Measurements from ENCODE around the gene COPS2. TPM values are rescaled to one million over a fixed set of nuclear protein-coding genes. Genes with fewer than 3 reads are reported as not detected.

The COPS2 gene
- total RNA-seq, 1 donor from 2014 or later, result 57.2 TPM

- Histone ChIP-seq H3K27me3 (no peaks in the 10 kb centered on the region), H3K9me3 (no peaks in the 10 kb centered on the region), H3K4me3 (peak within 1 kb of the TSS; percentile 76), H3K4me1 (peaks cover 10% of the 10 kb centered on the region), H3K27ac (peak within 1 kb of the TSS; percentile 89), H3K36me3 (no peaks in the 10 kb centered on the region)
- ATAC-seq, result peak; percentile 100
- TF ChIP-seq CTCF (IDR thresholded peaks at IDR 0.05), result no peak
- DNase-seq, result peak; percentile 92
- intact Hi-C loops (cut with DNase I), result no loop called here
These were observed 14.6 kb upstream of the COPS2 start, which contains the start of gene GALK2 for GRCh38 chr15:49169880-49170597. Gene GALK2 (plus strand): TSS chr15:49170247. CDS start chr15:49170323, 76 bp downstream.

- Histone ChIP-seq H3K27me3 (no peaks in the 10 kb centered on the region), H3K27ac (no peak overlapping the region), H3K36me3 (no peaks in the 10 kb centered on the region), H3K4me1 (peaks cover 10% of the 10 kb centered on the region), H3K9me3 (no peaks in the 10 kb centered on the region), H3K4me3 (no peak overlapping the region)
- no peak for TF ChIP-seq CTCF (IDR thresholded peaks at IDR 0.05)
- intact Hi-C loops (cut with DNase I), result no loop called here
- DNase-seq, result no peak
- no peak for ATAC-seq
These were observed 12.6 kb upstream of the COPS2 start for GRCh38 chr15:49168016-49168415.

DNA sequence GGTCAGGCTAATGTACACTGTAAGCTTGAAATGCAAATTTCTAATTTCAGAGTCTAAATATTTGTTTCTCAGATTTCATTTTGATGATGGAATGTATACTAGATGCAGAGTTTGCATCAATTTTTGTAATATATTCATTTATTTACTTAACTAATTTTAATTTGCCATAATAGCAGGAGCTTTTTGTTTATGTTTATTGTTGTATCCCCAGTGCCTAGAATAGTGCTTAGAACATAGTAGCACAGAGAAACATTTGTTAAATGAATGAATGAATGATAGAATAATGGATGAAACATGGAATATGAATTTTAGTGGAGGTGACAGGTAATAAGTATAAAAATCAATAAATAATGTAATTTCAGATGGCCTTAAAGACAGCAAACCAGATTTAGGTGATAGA, 9.5 kb upstream of the COPS2 start:
- ATAC-seq (no peak), DNase-seq (no peak)
- no peak overlapping the region for H3K4me3 ChIP-seq
- H3K9me3 ChIP-seq, result no peaks in the 10 kb centered on the region
- H3K36me3 ChIP-seq, result peaks cover 13% of the 10 kb centered on the region
- intact Hi-C loops (cut with DNase I), result no loop called here
- no peaks in the 10 kb centered on the region for H3K27me3 ChIP-seq
- TF ChIP-seq CTCF (IDR thresholded peaks at IDR 0.05), result no peak
- H3K27ac ChIP-seq, result no peak overlapping the region
- no peaks in the 10 kb centered on the region for H3K4me1 ChIP-seq

- no peak overlapping the region for H3K27ac ChIP-seq
- no peak overlapping the region for H3K4me3 ChIP-seq
- H3K27me3 ChIP-seq, result no peaks in the 10 kb centered on the region
- ATAC-seq, result no peak
- intact Hi-C loops (cut with DNase I), result no loop called here
- H3K9me3 ChIP-seq, result no peaks in the 10 kb centered on the region
- no peak for TF ChIP-seq CTCF (IDR thresholded peaks at IDR 0.05)
- no peaks in the 10 kb centered on the region for H3K4me1 ChIP-seq
- no peak for DNase-seq
- peaks cover 13% of the 10 kb centered on the region for H3K36me3 ChIP-seq
These were observed 8.3 kb upstream of the COPS2 start for GRCh38 chr15:49163678-49164077.

GRCh38 chr15:49155834-49156627, 632 bp upstream of the COPS2 start:
- H3K4me1 ChIP-seq, result peaks cover 24% of the 10 kb centered on the region
- H3K36me3 ChIP-seq, result no peaks in the 10 kb centered on the region
- H3K27me3 ChIP-seq, result no peaks in the 10 kb centered on the region
- peak overlapping the region; percentile 94 for H3K4me3 ChIP-seq
- no peaks in the 10 kb centered on the region for H3K9me3 ChIP-seq
- TF ChIP-seq CTCF (IDR thresholded peaks at IDR 0.05), result no peak
- ATAC-seq, result no peak
- intact Hi-C loops (cut with DNase I), result no loop called here
- no peak for DNase-seq
- H3K27ac ChIP-seq, result peak overlapping the region; percentile 88
